HepG2 (cell line): Measurements from ENCODE around the gene N4BP2L1.

Experiments used
- SRSF9 ChIP-seq: fragments of 200-400 bp; formaldehyde crosslinking; IDR thresholded peaks from 2 replicates; pipeline ENCODE4 v1.6.1; 2018; ENCODE audit warnings: borderline replicate concordance, mild to moderate bottlenecking, low read depth, low read length; ENCODE audit not compliant: insufficient read depth, poor library complexity, severe bottlenecking
- TF ChIP-seq, protein P1 (sequence below): IDR thresholded peaks from 2 replicates; pipeline ENCODE4 v1.6.1; 2018; ENCODE audit warnings: missing genetic modification reagents

GRCh38 chr13:32391101-32391619 lies 36.8 kb downstream of the N4BP2L1 start:
- TF ChIP-seq, protein P1, sequence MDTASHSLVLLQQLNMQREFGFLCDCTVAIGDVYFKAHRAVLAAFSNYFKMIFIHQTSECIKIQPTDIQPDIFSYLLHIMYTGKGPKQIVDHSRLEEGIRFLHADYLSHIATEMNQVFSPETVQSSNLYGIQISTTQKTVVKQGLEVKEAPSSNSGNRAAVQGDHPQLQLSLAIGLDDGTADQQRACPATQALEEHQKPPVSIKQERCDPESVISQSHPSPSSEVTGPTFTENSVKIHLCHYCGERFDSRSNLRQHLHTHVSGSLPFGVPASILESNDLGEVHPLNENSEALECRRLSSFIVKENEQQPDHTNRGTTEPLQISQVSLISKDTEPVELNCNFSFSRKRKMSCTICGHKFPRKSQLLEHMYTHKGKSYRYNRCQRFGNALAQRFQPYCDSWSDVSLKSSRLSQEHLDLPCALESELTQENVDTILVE: no peak
- no peak for TF ChIP-seq SRSF9
